Left lobe of liver (tissue), 2 donors: Measurements from ENCODE around the gene STYK1. TPM values are rescaled to one million over a fixed set of nuclear protein-coding genes. Genes with fewer than 3 reads are reported as not detected.
"Not testable (repeated sequence)": the region's sequence is repeated elsewhere in the genome, so short reads cannot be mapped to it uniquely, and the experiment has no call there.

ENCODE experiments used
- ATAC-seq: fragments of 200-7000 bp; cut with Tn5 transposase; one replicate; pipeline ENCODE4 v1.9.1; 2020; ENCODE audit warnings: mild to moderate bottlenecking, moderate library complexity
- DNase-seq: peaks from one replicate; pipeline ENCODE4 v3.0.0-alpha.2; 2020; ENCODE audit warnings: low spot score
- total RNA-seq: library from RNA; stranded (reverse); gene quantifications from one replicate; pipeline ENCODE4 v1.2.1, GENCODE V29; 2021
- donor health status: DM: no; HTN: no; CAD: no; lungs with moderate emphysema.
- donor health status: DM: no; HTN: yes; CAD: no.

Gene STYK1
- total RNA-seq, 1 donor from 2014 or later = not detected

DNA sequence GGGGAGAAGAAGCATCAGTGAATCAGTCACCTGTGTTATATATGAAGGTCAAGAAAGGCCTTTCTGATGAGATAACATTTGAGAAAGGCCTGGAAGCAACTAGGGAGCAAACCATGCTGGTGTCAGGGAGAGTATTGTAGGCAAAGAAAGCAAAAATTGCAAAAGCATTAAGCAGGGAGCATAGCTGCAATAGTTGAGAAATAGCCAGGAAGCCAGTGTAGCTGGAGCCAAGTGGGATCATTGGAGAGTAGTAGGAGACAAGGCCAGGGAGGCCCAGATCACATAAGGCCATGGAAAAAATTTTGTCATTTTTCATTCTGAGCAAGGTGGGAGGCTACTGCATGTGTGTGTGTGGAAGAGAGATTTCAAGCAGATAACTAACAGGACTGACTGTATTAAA lies 41.6 kb downstream of the STYK1 start:
- no peak for ATAC-seq
- DNase-seq = no peak

- ATAC-seq (no peak), DNase-seq (no peak)
Measured at GRCh38 chr12:10624605-10625004, 49.2 kb downstream of the STYK1 start.

DNA sequence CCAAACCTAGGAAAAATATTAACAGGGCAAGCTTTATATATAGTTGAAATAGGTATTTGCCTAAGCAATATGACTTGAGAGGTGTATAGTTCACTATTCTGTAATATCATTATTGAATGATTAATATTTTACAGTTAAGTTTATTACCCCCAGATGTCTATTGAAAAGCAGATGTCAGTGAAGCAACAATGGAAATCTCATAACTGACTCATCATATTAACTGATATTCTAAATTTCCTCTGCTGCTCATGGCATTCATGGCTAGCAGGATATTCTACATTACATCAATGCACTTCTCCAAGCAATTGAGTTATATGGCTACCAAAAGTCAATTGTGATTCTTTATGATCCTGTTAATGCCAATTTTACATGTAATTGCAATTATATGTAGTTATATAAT lies 50.7 kb downstream of the STYK1 start:
- ATAC-seq (no peak), DNase-seq (no peak)

DNA sequence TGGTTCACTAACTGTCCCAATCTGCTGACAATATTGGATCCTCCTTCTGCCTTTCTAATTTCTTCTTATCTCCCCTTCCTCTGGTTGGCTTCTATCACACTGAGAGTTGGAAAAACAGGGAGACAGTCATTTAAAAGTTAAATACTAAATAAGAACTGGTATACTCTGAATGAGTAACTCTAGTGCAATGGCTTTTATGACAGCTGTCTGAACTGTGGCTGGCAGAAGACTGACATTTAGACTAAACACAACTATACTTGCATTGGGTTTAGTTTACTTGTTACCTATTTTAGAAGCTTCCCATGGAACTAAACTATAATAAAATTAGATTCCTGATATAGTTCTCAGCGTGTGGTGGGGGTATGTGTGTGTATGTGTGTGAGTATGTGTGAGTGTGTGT lies 52.6 kb downstream of the STYK1 start:
- ATAC-seq (no peak), DNase-seq (no peak)

- ATAC-seq = no peak
- no peak for DNase-seq
Measured at GRCh38 chr12:10620078-10620779, 53.6 kb downstream of the STYK1 start.

- DNase-seq = no peak
- ATAC-seq = no peak
Measured at GRCh38 chr12:10618338-10618987, 55.4 kb downstream of the STYK1 start.

- ATAC-seq (no peak), DNase-seq (no peak)
Measured at GRCh38 chr12:10617863-10618262, 56.0 kb downstream of the STYK1 start.

DNA sequence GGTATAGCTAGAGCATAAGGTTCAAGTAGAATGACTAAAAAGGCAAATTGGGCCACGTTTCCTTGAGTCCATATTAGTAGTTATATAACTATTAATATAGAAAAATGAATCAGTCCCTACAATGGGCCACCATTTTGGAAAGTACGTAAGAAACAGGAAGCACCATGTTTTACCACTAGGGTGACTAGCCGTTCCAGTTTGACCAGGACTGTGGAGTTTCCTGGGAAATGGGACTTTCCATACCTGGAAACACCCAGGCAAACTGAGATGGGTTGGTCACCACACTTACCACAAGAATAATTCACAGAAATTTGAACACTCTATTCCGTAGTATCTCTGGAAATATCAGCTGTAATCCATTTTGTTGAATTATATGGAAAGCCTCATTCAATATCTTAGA lies 58.3 kb downstream of the STYK1 start:
- DNase-seq (no peak), ATAC-seq (no peak)

GRCh38 chr12:10614056-10614370 lies 59.8 kb downstream of the STYK1 start:
- peak; percentile 9 for ATAC-seq
- DNase-seq = no peak

- ATAC-seq (peak; percentile 96), DNase-seq (peak; percentile 95)
Measured at GRCh38 chr12:10613349-10614055, 60.4 kb downstream of the STYK1 start, which contains the start of gene MAGOHB. Gene MAGOHB (minus strand): TSS chr12:10613609. CDS start chr12:10613532, 77 bp downstream.

GRCh38 chr12:10612984-10613348 lies 60.9 kb downstream of the STYK1 start:
- DNase-seq (no peak), ATAC-seq (peak; percentile 35)

DNA sequence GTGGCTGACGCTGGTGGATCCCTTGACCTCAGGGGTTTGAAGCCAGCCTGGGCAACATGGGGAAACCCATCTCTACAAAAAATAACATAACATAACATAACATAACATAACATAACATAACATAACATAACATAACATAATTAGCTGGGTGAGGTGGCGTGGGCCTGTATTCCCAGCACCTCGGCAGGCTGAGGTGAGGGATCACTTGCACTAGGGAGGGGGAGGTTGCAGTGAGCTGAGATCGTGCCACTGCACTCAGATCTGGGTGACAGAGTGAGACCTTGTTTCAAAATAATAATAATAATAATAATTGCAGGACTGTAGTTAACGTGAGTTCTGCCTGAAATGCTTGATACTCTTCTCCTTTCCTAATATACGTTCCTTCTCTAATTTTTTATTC lies 61.7 kb downstream of the STYK1 start:
- ATAC-seq (no peak), DNase-seq (no peak)

- not testable (repeated sequence) for DNase-seq, ATAC-seq
Measured at GRCh38 chr12:10611258-10611657, 62.6 kb downstream of the STYK1 start.

- no peak for ATAC-seq
- no peak for DNase-seq
Measured at GRCh38 chr12:10610188-10610587, 63.7 kb downstream of the STYK1 start.

- DNase-seq (no peak), ATAC-seq (no peak)
Measured at GRCh38 chr12:10607885-10608458, 65.9 kb downstream of the STYK1 start.

DNA sequence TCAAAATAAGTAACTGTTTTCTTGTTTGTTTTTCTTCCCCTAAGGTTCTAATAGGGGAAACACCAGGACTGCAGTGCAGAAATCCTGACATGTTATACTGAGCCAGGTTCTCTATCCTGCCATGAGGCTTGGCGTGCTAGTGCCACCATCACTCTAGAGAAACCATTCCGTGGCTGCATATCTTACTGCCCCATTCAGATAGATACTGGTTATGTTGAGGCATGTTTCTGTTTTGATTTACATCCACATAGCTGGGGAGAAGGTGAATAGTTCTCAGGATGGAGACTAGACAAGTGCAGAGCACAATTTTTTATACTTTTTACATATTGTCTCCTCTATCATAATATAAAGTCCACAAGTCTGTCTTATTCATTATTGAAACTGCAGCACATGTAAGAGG lies 72.0 kb downstream of the STYK1 start:
- no peak for ATAC-seq
- no peak for DNase-seq

- no peak for DNase-seq
- no peak for ATAC-seq
Measured at GRCh38 chr12:10600988-10601387, 72.9 kb downstream of the STYK1 start.

- no peak for ATAC-seq
Measured at GRCh38 chr12:10595881-10596280, 78.0 kb downstream of the STYK1 start.

DNA sequence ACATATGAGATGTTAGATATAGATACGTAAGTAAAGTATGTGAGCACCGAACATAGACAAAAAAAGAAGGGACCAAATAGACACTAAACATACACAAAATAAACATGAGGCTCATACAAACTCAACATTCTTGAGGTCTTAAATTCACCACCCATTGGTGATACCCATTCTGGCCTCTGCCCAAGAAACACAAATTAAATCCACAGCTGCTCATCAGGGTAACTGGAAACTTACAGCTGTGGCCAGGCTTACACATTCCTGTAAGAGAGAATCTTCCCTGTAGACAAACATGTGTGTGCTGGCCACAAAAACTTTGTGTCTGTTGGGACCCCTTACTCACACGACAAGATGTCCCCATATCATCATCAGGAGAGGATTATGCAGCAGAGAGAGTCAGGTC lies 82.9 kb downstream of the STYK1 start:
- ATAC-seq (no peak), DNase-seq (no peak)

More at GRCh38 chr12:10595881-10596280, 78.0 kb downstream of the STYK1 start:
- no peak for DNase-seq

DNA sequence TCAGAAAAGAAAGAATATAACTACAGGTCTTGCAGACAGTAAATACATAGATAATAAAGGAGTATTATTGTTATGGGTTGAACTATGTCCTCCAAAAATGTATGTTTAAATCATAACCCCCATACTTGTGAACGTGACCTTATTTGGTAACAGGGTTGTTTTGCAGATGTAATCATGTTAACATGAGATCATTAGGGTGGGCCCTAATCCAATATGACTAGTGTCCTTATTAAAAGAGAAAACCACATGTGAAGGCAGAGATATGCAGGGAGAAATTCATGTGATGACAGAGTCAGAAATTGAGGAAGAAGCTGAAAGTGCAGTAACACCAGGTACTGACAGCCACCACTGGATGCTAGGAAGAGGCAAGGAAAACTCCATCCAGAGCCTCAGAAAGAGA lies 89.4 kb downstream of the STYK1 start:
- DNase-seq (no peak), ATAC-seq (no peak)

DNA sequence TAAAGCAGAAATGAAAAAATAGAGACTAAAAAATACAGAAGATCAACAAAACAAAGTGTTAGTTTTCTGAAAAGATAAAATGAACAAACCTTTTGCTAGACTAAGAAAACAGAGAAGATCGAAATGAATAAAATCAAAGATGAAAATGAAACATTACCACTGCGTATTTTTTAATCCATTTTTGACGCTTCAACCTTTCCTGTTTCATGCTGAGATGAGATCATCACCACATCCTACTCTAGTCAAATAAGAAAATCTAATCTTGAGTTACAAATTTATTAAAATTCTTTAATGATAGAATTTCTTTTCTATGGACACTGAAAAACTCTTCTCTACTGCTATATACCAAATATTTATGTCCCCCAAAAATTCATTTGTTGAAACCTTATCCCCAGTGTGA lies 91.1 kb downstream of the STYK1 start:
- no peak for DNase-seq
- ATAC-seq = no peak

- not testable (repeated sequence) for ATAC-seq, DNase-seq
Measured at GRCh38 chr12:10582133-10582532, 91.7 kb downstream of the STYK1 start.
